HepG2 (cell line): ENCODE results near the gene ZNF821. TPM values are rescaled to one million over a fixed set of nuclear protein-coding genes. Genes with fewer than 3 reads are reported as not detected.

ENCODE experiments used
- BRD4 ChIP-seq: sonication (generic); formaldehyde crosslinking; IDR thresholded peaks from 2 replicates; pipeline ENCODE4 v1.4.0; 2020; ENCODE audit warnings: missing genetic modification reagents
- CC2D1A ChIP-seq: sonication (generic); formaldehyde crosslinking; IDR thresholded peaks from 2 replicates; pipeline ENCODE4 v1.8.1; 2023; ENCODE audit warnings: mild to moderate bottlenecking, missing genetic modification reagents
- ETV6 ChIP-seq: sonication (generic); formaldehyde crosslinking; conservative IDR thresholded peaks from 2 replicates; pipeline ENCODE4 v1.4.0; 2020; ENCODE audit warnings: missing genetic modification reagents
- FOXC1 ChIP-seq: sonication (generic); formaldehyde crosslinking; IDR thresholded peaks from 2 replicates; pipeline ENCODE4 v1.8.0; 2022; ENCODE audit warnings: mild to moderate bottlenecking, missing genetic modification reagents, borderline replicate concordance
- FOXJ3 ChIP-seq: sonication (generic); formaldehyde crosslinking; IDR thresholded peaks from 2 replicates; pipeline ENCODE4 v1.4.0; 2020; ENCODE audit warnings: missing genetic modification reagents, mild to moderate bottlenecking, borderline replicate concordance
- FOXK2 ChIP-seq: fragments of 450-650 bp; IDR thresholded peaks from 2 replicates; pipeline ENCODE4 v1.6.1; 2016
- JDP2 ChIP-seq: sonication (generic); formaldehyde crosslinking; IDR thresholded peaks from 2 replicates; pipeline ENCODE4 v1.8.1; 2022; ENCODE audit warnings: missing genetic modification reagents, borderline replicate concordance
- KDM2A ChIP-seq: sonication (generic); formaldehyde crosslinking; IDR thresholded peaks from 2 replicates; pipeline ENCODE4 v1.4.0; 2020; ENCODE audit warnings: low read depth, missing genetic modification reagents, borderline replicate concordance
- MLLT10 ChIP-seq: sonication (generic); formaldehyde crosslinking; IDR thresholded peaks from 2 replicates; pipeline ENCODE4 v1.4.0; 2020; ENCODE audit warnings: missing genetic modification reagents
- MTF1 ChIP-seq: sonication (generic); formaldehyde crosslinking; IDR thresholded peaks from 2 replicates; pipeline ENCODE4 v1.5.0; 2020; ENCODE audit warnings: missing genetic modification reagents
- SNAI1 ChIP-seq: sonication (generic); formaldehyde crosslinking; IDR thresholded peaks from 2 replicates; pipeline ENCODE4 v1.5.0; 2020; ENCODE audit warnings: mild to moderate bottlenecking, missing genetic modification reagents, borderline replicate concordance
- TAF15 ChIP-seq: fragments of 200-400 bp; formaldehyde crosslinking; IDR thresholded peaks from one replicate; pipeline ENCODE4 v1.6.1; 2018; ENCODE audit warnings: mild to moderate bottlenecking, low read depth, low read length; ENCODE audit not compliant: poor library complexity, severe bottlenecking
- TMF1 ChIP-seq: sonication (generic); formaldehyde crosslinking; IDR thresholded peaks from 2 replicates; pipeline ENCODE4 v1.8.1; 2022; ENCODE audit warnings: low read depth, missing genetic modification reagents
- TP53 ChIP-seq: sonication (generic); formaldehyde crosslinking; conservative IDR thresholded peaks from 2 replicates; pipeline ENCODE4 v1.4.0; 2020; ENCODE audit warnings: missing genetic modification reagents
- WIZ ChIP-seq: sonication (generic); formaldehyde crosslinking; IDR thresholded peaks from 2 replicates; pipeline ENCODE4 v1.5.1; 2020; ENCODE audit warnings: mild to moderate bottlenecking, missing genetic modification reagents
- ZBTB4 ChIP-seq: sonication (generic); formaldehyde crosslinking; IDR thresholded peaks from 2 replicates; pipeline ENCODE4 v1.4.0; 2020; ENCODE audit warnings: missing genetic modification reagents, mild to moderate bottlenecking, borderline replicate concordance
- ZBTB42 ChIP-seq: sonication (generic); formaldehyde crosslinking; IDR thresholded peaks from 2 replicates; pipeline ENCODE4 v1.5.0; 2020; ENCODE audit warnings: mild to moderate bottlenecking, missing genetic modification reagents
- ZC3H13 ChIP-seq: sonication (generic); formaldehyde crosslinking; IDR thresholded peaks from 2 replicates; pipeline ENCODE4 v1.8.1; 2023; ENCODE audit warnings: mild to moderate bottlenecking, missing genetic modification reagents, moderate library complexity
- ZIK1 ChIP-seq: sonication (generic); formaldehyde crosslinking; IDR thresholded peaks from 2 replicates; pipeline ENCODE4 v1.5.0; 2020; ENCODE audit warnings: mild to moderate bottlenecking, low read depth, missing genetic modification reagents, borderline replicate concordance
- ZNF317 ChIP-seq: sonication (generic); formaldehyde crosslinking; IDR thresholded peaks from 2 replicates; pipeline ENCODE4 v1.5.0; 2020; ENCODE audit warnings: mild to moderate bottlenecking, missing genetic modification reagents
- ZNF530 ChIP-seq: sonication (generic); formaldehyde crosslinking; IDR thresholded peaks from 2 replicates; pipeline ENCODE4 v1.5.0; 2020; ENCODE audit warnings: low read depth, mild to moderate bottlenecking, missing genetic modification reagents
- ZNF547 ChIP-seq: sonication (generic); formaldehyde crosslinking; IDR thresholded peaks from 2 replicates; pipeline ENCODE4 v1.5.1; 2020; ENCODE audit warnings: mild to moderate bottlenecking, missing genetic modification reagents
- ZNF691 ChIP-seq: sonication (generic); formaldehyde crosslinking; IDR thresholded peaks from 2 replicates; pipeline ENCODE4 v1.4.0; 2020; ENCODE audit warnings: missing genetic modification reagents, low read depth, mild to moderate bottlenecking, borderline replicate concordance
- ZNF710 ChIP-seq: sonication (generic); formaldehyde crosslinking; IDR thresholded peaks from 2 replicates; pipeline ENCODE4 v1.5.0; 2020; ENCODE audit warnings: mild to moderate bottlenecking, missing genetic modification reagents, borderline replicate concordance
- polyA plus RNA-seq, 8 experiments: library from polyadenylated mRNA; depleted of rRNA in 3 of 8; stranded (reverse) in 7 of 8; unstranded in 1 of 8; fragments of >200 nt; fragmentation: Illumina TruSeq in 4 of 8; extraction: Trizol in 4 of 8; gene quantifications; 2 replicates each; pipeline versions ENCODE4 v1.2.1 to v1.2.3, GENCODE V29; 2011 to 2016; ENCODE audit warnings: low read depth in 4 of 8, missing spikeins in 1 of 8, mixed read lengths in 1 of 8; ENCODE audit not compliant: insufficient read depth in 1 of 8
- total RNA-seq, 5 experiments: library from RNA; depleted of rRNA; stranded (reverse); fragments of >200 nt; fragmentation: Illumina TruSeq; extraction: Trizol; gene quantifications; 2 replicates each; pipeline ENCODE4 v1.2.3, GENCODE V29; 2016; ENCODE audit warnings: low read depth in 1 of 5

Gene ZNF821
- total and polyA plus RNA-seq, 2 of the 13 experiments (the other 11 are each of a cell fraction or from before 2014, with no cell fraction given): 7.0 to 9.1 TPM

GRCh38 chr16:71845639-71846430, 38.1 kb downstream of the ZNF821 start, which contains the start of gene ATXN1L (continued):
- TF ChIP-seq FOXJ3 (CRISPR knock-in tag) (0 out of 2 replicates have a peak, but pooled peaks have one; percentile 30), FOXC1 (CRISPR knock-in tag) (no peak; the same call in 1 of the 2 replicates), ZBTB42 (CRISPR knock-in tag) (0 out of 2 replicates have a peak, but pooled peaks have one; percentile 9), TP53 (CRISPR knock-in tag) (0 out of 2 replicates have a peak, but pooled peaks have one; percentile 80), BRD4 (CRISPR knock-in tag) (no peak; the same call in 1 of the 2 replicates), ZNF547 (CRISPR knock-in tag) (peak; percentile 82), ZNF710 (CRISPR knock-in tag) (peak; percentile 55; the same call in 1 of the 2 replicates), MTF1 (CRISPR knock-in tag) (peak; percentile 79; the same call in 1 of the 2 replicates), ZC3H13 (CRISPR knock-in tag) (peak; percentile 22; the same call in 1 of the 2 replicates), ZNF530 (no peak), FOXK2 (0 out of 2 replicates have a peak, but pooled peaks have one; percentile 27), CC2D1A (CRISPR knock-in tag) (no peak), ZBTB4 (CRISPR knock-in tag) (no peak; the same call in 1 of the 2 replicates), TAF15 (peak; percentile 99), JDP2 (CRISPR knock-in tag) (no peak; the same call in 1 of the 2 replicates), SNAI1 (CRISPR knock-in tag) (peak; percentile 34; the same call in 1 of the 2 replicates), ZNF691 (CRISPR knock-in tag) (peak; percentile 83; the same call in 1 of the 2 replicates), ZIK1 (peak; percentile 97), KDM2A (CRISPR knock-in tag) (peak; percentile 96), WIZ (no peak), ZNF317 (no peak), TMF1 (CRISPR knock-in tag) (peak; percentile 65), ETV6 (0 out of 2 replicates have a peak, but pooled peaks have one; percentile 28), MLLT10 (CRISPR knock-in tag) (no peak)
